ENCODE results near the gene SPTBN1. TPM values are rescaled to one million over a fixed set of nuclear protein-coding genes. Genes with fewer than 3 reads are reported as not detected.

Gene SPTBN1
- total and polyA plus RNA-seq, 2 donors (not counting 3 experiments of a cell fraction or from before 2014, with no cell fraction given) = 63.3 to 320 TPM

- POLR2A ChIA-PET = no interaction called here
- H3K4me3 ChIP-seq (replicated peaks in 1 of 3; ENCODE audit: insufficient read depth in 1 of 3, low read depth in 1 of 3, low read length in 3 of 3) = peak overlapping the region in 2 of 3 experiments; percentile 9 to 56
Observed at GRCh38 chr2:54708584-54709335, 252.6 kb downstream of the SPTBN1 start.

More at GRCh38 chr2:54708584-54709335, 252.6 kb downstream of the SPTBN1 start:
- intact Hi-C loops (cut with micrococcal nuclease) = loop anchor here (10.0 kb wide), 2 partner anchors 504 to 1284 kb away; no protein-coding TSS in a partner anchor
- no peak for TF ChIP-seq GATA2 (IDR thresholded peaks at IDR 0.05; ENCODE audit: insufficient read depth, insufficient read length, low read depth, low read length)
- TF ChIP-seq FOS (IDR thresholded peaks at IDR 0.05; ENCODE audit: borderline replicate concordance, insufficient read depth, low read length) = no peak
- no peak for TF ChIP-seq CTCF (IDR thresholded peaks at IDR 0.05; ENCODE audit: extremely low read depth in 1 of 2, insufficient read depth in 1 of 2, low read depth in 1 of 2, low read length in 2 of 2)
- TF ChIP-seq EZH2 (IDR thresholded peaks at IDR 0.05; ENCODE audit: borderline replicate concordance, low read depth, low read length, severe bottlenecking) = peak; percentile 41
- no peak for TF ChIP-seq MAX (IDR thresholded peaks at IDR 0.05; ENCODE audit: insufficient read depth, insufficient read length)
- TF ChIP-seq MYC (IDR thresholded peaks at IDR 0.05; ENCODE audit: low read depth, low read length) = no peak
- FAIRE-seq = no peak
- Histone ChIP-seq H3K79me2 (ENCODE audit: control insufficient read depth, insufficient read depth, low read length) (no peaks in the 10 kb centered on the region), H2AFZ (ENCODE audit: low read depth, low read length) (peak overlapping the region; percentile 94), H3K27me3 (ENCODE audit: control insufficient read depth in 2 of 2, insufficient read depth in 2 of 2, low read length in 2 of 2) (peaks cover 0 to 9% of the 10 kb centered on the region in 2 experiments), H3K9me1 (replicated peaks; ENCODE audit: control insufficient read depth, extremely low read depth, insufficient read depth, low read length) (no peaks in the 10 kb centered on the region), H3K9me3 (replicated peaks; ENCODE audit: control insufficient read depth, insufficient read depth, low read length) (no peaks in the 10 kb centered on the region), H3K4me1 (ENCODE audit: control insufficient read depth, extremely low read depth, insufficient read depth, low read length) (peaks cover 8% of the 10 kb centered on the region), H3K36me3 (ENCODE audit: control insufficient read depth in 2 of 2, extremely low read depth in 1 of 2, insufficient read depth in 2 of 2, low read length in 2 of 2) (no peaks in the 10 kb centered on the region), H3K4me2 (ENCODE audit: insufficient read depth, low read length) (peak overlapping the region; percentile 57), H3K27ac (ENCODE audit: insufficient read depth, low read depth, low read length) (no peak overlapping the region), H4K20me1 (replicated peaks; ENCODE audit: control insufficient read depth, extremely low read depth, insufficient read depth, low read length) (no peaks in the 10 kb centered on the region), H3K9ac (replicated peaks; ENCODE audit: extremely low read depth, insufficient read depth, low read length) (no peak overlapping the region)
- BruUV-seq (replicated peaks) = no TSS peak
- dilution Hi-C loops (cut with MboI; ENCODE audit: extremely low pct_ligation_motif_present, low sequenced_read_pairs) = no loop called here
- peak; percentile 28 for DNase-seq (ENCODE audit: low read depth, low spot score)
- CTCF ChIA-PET = interaction anchor here (0.7 to 8.5 kb wide), 14 partner anchors 12 to 603 kb away, joined by 3 to 295 read pairs (median 4); no protein-coding TSS in a partner anchor
